ENCODE measurements around the gene TDP2. TPM values are rescaled to one million over a fixed set of nuclear protein-coding genes. Genes with fewer than 3 reads are reported as not detected.

TDP2 gene
- total RNA-seq, 3 donors from 2014 or later: 31.5 to 40.6 (median 37.2) TPM

GRCh38 chr6:24660105-24660504, 6.6 kb downstream of the TDP2 start:
- Histone ChIP-seq H3K4me3 (no peak overlapping the region), H3K27ac (no peak overlapping the region), H3K27me3 (no peaks in the 10 kb centered on the region), H3K36me3 (no peaks in the 10 kb centered on the region), H3K4me1 (no peaks in the 10 kb centered on the region), H3K9me3 (no peaks in the 10 kb centered on the region)
- no peak for TF ChIP-seq POLR2A (IDR thresholded peaks at IDR 0.05)
- no peak for TF ChIP-seq POLR2AphosphoS5 (IDR thresholded peaks at IDR 0.05)
- TF ChIP-seq CTCF (IDR thresholded peaks at IDR 0.05): no peak
- intact Hi-C loops (cut with DNase I; ENCODE audit: low total_unique reads): no loop called here
- DNase-seq (ENCODE audit: low spot score in 2 of 2): no peak

- no peaks in the 10 kb centered on the region for H3K9me3 ChIP-seq
- no peak overlapping the region for H3K4me3 ChIP-seq
- H3K27me3 ChIP-seq: no peaks in the 10 kb centered on the region
- no peak overlapping the region for H3K27ac ChIP-seq
- intact Hi-C loops (cut with DNase I; ENCODE audit: low total_unique reads): loop anchor here (5.0 kb wide), 1 partner anchor 103 kb away; no protein-coding TSS in a partner anchor
- no peaks in the 10 kb centered on the region for H3K4me1 ChIP-seq
- TF ChIP-seq POLR2A (IDR thresholded peaks at IDR 0.05) (no peak), POLR2AphosphoS5 (IDR thresholded peaks at IDR 0.05) (no peak), CTCF (IDR thresholded peaks at IDR 0.05) (no peak)
- no peaks in the 10 kb centered on the region for H3K36me3 ChIP-seq
- DNase-seq (ENCODE audit: low spot score in 2 of 2): no peak
These were observed 7.1 kb downstream of the TDP2 start for GRCh38 chr6:24659561-24659960.

GRCh38 chr6:24658573-24659560, 7.8 kb downstream of the TDP2 start:
- Histone ChIP-seq H3K27me3 (no peaks in the 10 kb centered on the region), H3K4me1 (no peaks in the 10 kb centered on the region), H3K27ac (no peak overlapping the region), H3K9me3 (no peaks in the 10 kb centered on the region), H3K36me3 (no peaks in the 10 kb centered on the region), H3K4me3 (no peak overlapping the region)
- no peak for TF ChIP-seq POLR2A (IDR thresholded peaks at IDR 0.05)
- TF ChIP-seq POLR2AphosphoS5 (IDR thresholded peaks at IDR 0.05): no peak
- TF ChIP-seq CTCF (IDR thresholded peaks at IDR 0.05): no peak
- intact Hi-C loops (cut with DNase I; ENCODE audit: low total_unique reads): loop anchor here (5.0 kb wide), 1 partner anchor 103 kb away; no protein-coding TSS in a partner anchor
- no peak for DNase-seq (ENCODE audit: low spot score in 2 of 2)

GRCh38 chr6:24655215-24655614, 11.5 kb downstream of the TDP2 start:
- Histone ChIP-seq H3K4me1 (no peaks in the 10 kb centered on the region), H3K27ac (no peak overlapping the region), H3K36me3 (no peaks in the 10 kb centered on the region), H3K27me3 (no peaks in the 10 kb centered on the region), H3K4me3 (no peak overlapping the region), H3K9me3 (no peaks in the 10 kb centered on the region)
- no peak for DNase-seq (ENCODE audit: low spot score in 2 of 2)
- intact Hi-C loops (cut with DNase I; ENCODE audit: low total_unique reads): loop anchor here (5.0 kb wide), 1 partner anchor 107 kb away; no protein-coding TSS in a partner anchor
- TF ChIP-seq POLR2AphosphoS5 (IDR thresholded peaks at IDR 0.05) (no peak), CTCF (IDR thresholded peaks at IDR 0.05) (no peak), POLR2A (IDR thresholded peaks at IDR 0.05) (no peak)

GRCh38 chr6:24650365-24650764, 16.3 kb downstream of the TDP2 start:
- no peaks in the 10 kb centered on the region for H3K9me3 ChIP-seq
- H3K36me3 ChIP-seq: no peaks in the 10 kb centered on the region
- intact Hi-C loops (cut with DNase I; ENCODE audit: low total_unique reads): no loop called here
- H3K27ac ChIP-seq: no peak overlapping the region
- no peak for DNase-seq (ENCODE audit: low spot score in 2 of 2)
- no peak overlapping the region for H3K4me3 ChIP-seq
- H3K4me1 ChIP-seq: no peaks in the 10 kb centered on the region
- H3K27me3 ChIP-seq: no peaks in the 10 kb centered on the region
- no peak for TF ChIP-seq POLR2AphosphoS5 (IDR thresholded peaks at IDR 0.05)
- TF ChIP-seq CTCF (IDR thresholded peaks at IDR 0.05): no peak
- TF ChIP-seq POLR2A (IDR thresholded peaks at IDR 0.05): no peak

Data from breast epithelium (tissue), 4 donors.